NCI-H226 (cell line): ENCODE measurements around the gene PIAS1.
A peak's percentile ranks its signal among the peaks of the same experiment; 100 is the strongest.
"Not testable (repeated sequence)": the region's sequence is repeated elsewhere in the genome, so short reads cannot be mapped to it uniquely, and the experiment has no call there.

Experiments
- DNase-seq: peaks from one replicate; pipeline ENCODE4 v3.0.0-alpha.2; 2015

PIAS1 gene

GRCh38 chr15:68222432-68222743 is 168.3 kb downstream of the PIAS1 start:
- not testable (repeated sequence) for DNase-seq

- DNase-seq, result no peak
These were observed 169.1 kb downstream of the PIAS1 start for GRCh38 chr15:68223171-68223570.

GRCh38 chr15:68224108-68224507 is 170.0 kb downstream of the PIAS1 start:
- no peak for DNase-seq

- peak; percentile 31 for DNase-seq
These were observed 170.6 kb downstream of the PIAS1 start for GRCh38 chr15:68224546-68225250.

- DNase-seq, result not testable (repeated sequence)
These were observed 171.3 kb downstream of the PIAS1 start for GRCh38 chr15:68225442-68225841.

- DNase-seq, result no peak
These were observed 173.6 kb downstream of the PIAS1 start for GRCh38 chr15:68227643-68228142.

- DNase-seq, result no peak
These were observed 174.2 kb downstream of the PIAS1 start for GRCh38 chr15:68228143-68228970.

- DNase-seq, result no peak
These were observed 174.9 kb downstream of the PIAS1 start for GRCh38 chr15:68228971-68229385.

GRCh38 chr15:68229386-68230156 is 175.5 kb downstream of the PIAS1 start, which contains the start of gene CLN6:
CLN6 (minus strand) TSS chr15:68229728; CDS start chr15:68229584, 144 bp downstream.
- peak; percentile 75 for DNase-seq

DNA sequence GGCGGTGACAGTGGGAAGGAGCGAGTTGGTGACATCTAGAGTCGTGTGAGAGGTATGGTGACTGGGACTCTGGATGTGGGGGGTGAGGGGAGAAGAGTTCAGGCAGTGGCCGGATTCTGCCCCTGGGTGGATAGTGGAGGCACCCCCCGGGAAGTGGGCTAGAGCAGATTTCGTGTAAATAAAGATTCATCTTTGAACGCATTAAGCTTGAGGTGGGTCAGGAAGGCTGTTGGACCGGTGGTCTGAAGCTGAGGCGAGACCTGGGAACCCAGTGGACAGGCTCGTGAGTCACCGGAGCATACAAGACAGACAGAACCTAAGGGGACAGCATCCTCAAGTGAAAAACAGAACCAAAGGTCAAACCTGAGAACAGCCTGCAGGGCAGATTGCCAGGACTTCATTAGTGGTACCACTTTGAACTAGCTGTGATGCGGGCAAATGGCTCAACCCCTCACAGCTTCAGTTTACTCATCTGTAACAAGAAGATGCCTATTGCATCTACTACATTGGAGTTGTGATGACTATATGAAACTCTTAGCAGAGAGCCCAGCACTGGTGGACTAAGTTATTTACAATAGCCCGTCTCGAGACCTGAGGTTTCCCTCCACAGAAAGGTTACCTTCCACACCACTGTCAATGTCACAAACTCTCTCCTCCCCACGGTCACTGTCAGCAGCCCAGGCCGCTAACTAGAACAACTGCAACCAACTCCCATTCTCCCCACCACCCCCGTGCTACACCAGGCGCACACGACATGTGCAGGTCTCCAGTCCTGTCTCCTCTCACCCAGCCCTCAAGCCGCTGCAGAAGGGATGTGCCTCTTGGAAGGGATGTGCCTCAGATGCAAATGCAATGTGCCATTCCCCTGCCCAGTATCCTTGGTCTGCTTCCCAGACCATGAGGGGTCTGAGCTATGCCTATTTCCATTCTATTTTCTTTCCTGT is 176.3 kb downstream of the PIAS1 start:
- DNase-seq, result no peak

DNA sequence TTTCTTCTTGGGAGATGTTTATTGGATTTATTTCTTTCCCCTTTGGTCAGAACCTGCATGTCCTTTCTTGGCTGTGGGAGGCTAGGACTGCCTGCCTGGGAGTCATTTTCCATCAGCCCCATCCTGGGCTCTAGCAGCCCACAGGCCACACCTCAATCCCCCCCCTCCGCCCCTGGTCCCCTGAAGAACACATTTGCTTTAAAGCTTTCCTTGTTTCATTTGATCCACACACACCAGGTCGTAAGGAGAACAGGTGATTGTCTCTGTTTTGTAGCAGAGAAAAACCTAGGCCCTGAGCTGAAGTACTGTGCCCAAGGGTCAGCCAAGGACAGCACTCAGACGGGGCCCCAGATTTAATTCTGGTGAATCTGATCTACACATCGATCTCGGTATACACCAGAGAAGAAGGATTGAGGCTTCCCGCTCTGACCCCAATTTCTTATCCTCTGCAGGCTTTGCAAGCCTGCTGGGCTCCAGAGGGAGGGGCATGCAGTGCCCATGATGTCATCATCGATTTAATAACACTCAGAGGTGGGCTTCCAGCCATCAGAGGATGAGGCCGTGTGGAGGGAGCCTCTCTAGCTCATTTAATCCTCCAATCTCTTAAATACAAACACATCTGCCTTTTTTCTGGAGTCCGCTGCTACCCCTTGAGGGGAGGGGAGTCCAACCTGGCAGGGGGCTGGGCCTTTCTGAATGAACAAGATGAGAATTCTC is 177.1 kb downstream of the PIAS1 start:
- no peak for DNase-seq

DNA sequence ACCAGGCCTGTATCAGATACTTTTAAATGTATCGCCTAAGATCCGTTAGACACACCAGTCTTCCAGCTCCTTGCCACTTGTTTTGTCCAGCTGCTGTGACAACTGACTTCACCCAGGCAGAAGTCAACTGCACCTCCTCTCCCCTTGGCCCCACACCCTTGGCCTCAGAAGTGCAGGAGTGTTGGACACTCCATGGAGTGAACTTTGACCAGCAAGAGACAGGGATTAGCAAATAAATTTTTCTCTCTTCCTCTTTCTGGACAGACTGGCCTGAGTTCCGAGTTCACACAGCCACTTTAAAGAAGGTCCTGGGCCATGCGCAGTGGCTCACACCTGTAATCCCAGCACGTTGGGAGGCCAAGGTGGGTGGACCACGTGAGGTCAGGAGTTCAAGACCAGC is 178.3 kb downstream of the PIAS1 start:
- no peak for DNase-seq

DNA sequence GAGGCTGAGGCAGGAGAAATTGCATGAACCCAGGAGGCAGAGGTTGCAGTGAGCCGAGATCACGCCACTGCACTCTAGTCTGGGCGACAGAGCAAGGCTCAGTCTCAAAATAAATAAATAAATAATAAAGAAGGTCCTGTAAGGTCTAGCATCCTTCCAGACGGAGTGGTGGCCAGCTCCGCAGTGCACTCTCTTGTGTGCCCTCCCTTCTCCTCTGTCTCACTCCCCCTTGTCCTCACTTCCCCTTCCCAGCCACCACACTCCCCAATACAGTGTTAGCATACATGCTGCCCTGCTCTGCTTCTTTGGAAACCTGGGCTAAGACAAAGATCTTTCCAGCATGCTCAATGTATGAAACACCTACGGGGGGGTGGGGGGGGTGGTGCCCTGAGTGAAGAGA is 178.8 kb downstream of the PIAS1 start:
- DNase-seq, result no peak

DNA sequence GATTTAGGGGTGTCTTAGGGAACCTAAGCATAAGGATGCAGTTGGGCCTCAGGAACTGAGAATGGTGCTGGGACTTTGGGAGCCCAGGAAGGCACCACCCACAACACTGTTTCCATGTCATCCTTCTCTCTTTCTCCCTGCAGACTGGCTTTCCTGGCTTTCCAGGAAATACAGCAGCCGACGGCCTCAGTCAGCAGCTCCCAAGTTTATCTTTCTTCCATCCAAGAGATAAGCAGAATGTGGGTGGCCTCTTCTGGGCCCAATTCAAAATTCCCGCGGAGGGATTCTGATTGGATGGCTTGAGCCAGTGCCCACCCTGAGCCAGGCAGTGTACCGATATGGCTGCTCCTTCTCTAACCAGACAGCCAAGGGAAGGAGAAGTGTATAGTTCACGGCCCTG is 179.9 kb downstream of the PIAS1 start:
- no peak for DNase-seq

- DNase-seq, result not testable (repeated sequence)
These were observed 180.4 kb downstream of the PIAS1 start for GRCh38 chr15:68234520-68234919.

- DNase-seq, result no peak
These were observed 180.9 kb downstream of the PIAS1 start for GRCh38 chr15:68235022-68235421.

GRCh38 chr15:68239025-68239424 is 184.9 kb downstream of the PIAS1 start:
- DNase-seq, result no peak

GRCh38 chr15:68241088-68241935 is 187.2 kb downstream of the PIAS1 start:
- DNase-seq, result no peak
